ENCODE data around the gene SALL3. TPM values are rescaled to one million over a fixed set of nuclear protein-coding genes. Genes with fewer than 3 reads are reported as not detected.
A peak's percentile ranks its signal among the peaks of the same experiment; 100 is the strongest.

Gene SALL3
- total and polyA plus RNA-seq, 2 donors = 0.60 to 2.2 TPM

DNA sequence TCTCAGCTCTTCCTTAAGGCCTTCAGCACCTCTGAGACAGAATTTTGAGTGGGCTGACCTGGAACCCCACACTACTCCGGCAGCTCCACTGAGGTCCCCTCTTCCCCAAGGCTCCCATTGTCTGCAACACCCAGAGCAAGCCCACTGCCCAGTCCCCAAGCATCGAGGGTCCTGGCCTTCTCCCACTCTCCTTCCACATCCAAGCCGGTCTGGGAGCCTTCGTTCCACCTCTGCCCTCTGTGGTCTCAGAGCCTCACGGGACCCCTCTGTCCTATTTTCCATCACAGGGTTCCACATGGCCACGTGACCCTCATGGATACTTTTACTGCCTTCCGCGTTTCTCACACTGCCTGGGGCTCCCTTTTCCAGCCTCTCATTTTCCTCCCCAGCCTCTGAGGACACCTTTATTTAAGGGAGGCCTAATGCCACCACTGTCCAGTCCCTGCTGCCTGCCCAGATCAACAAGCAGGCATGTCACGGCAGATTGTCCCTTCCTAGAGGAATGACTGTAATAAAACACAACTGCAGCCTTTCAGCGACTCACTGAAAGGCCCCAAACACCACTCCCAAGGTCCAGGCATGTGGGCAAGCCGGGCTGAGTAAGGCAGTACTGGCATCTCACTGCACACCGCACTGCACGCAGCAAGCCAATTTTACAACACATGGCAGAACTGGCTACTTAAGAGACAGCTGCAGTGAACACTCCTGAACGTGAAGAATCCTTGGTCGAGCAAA lies 7.9 kb upstream of the SALL3 start:
- 66% methylated on average over 15 of the region's 15 CpGs for WGBS
- no peak overlapping the region for H3K4me3 ChIP-seq (ENCODE audit: low read depth, low read length)
- H3K4me1 ChIP-seq (ENCODE audit: insufficient read depth) = peaks cover 1% of the 10 kb centered on the region
- DNase-seq (ENCODE audit: extremely low spot score) = no peak
- H3K36me3 ChIP-seq (ENCODE audit: insufficient read depth) = no peaks in the 10 kb centered on the region
- H3K27ac ChIP-seq (ENCODE audit: low read depth) = no peak overlapping the region

DNA sequence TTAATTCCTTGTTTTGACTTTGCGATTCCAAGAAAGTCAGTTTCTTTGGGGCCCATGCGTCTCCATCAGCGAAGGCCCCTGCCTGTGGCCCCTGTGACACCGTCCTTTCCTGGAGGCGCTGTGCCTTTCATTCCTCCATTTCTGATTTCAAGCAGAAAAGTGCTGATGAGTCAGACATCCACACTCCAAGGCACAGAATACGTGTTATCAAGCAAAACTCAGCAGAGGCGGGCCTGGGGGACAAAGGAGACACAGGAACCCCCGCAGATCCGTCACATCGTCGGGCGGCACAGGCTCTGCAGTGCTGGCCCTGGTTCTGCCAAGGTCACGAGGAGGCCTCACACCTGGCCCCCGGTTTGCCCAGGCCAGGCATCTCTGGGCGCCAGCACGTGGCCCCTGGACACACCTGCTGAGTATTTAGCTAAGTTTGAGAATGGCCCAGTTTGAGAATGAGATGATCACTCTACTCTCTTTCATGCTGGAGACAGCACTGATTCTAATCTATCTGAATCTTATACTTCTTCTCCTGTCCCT lies 7.2 kb upstream of the SALL3 start:
- no peak overlapping the region for H3K4me3 ChIP-seq (ENCODE audit: low read depth, low read length)
- H3K4me1 ChIP-seq (ENCODE audit: insufficient read depth) = peaks cover 1% of the 10 kb centered on the region
- H3K27ac ChIP-seq (ENCODE audit: low read depth) = no peak overlapping the region
- no peaks in the 10 kb centered on the region for H3K36me3 ChIP-seq (ENCODE audit: insufficient read depth)
- DNase-seq (ENCODE audit: extremely low spot score) = no peak
- 63% methylated on average over 16 of the region's 16 CpGs for WGBS

- Histone ChIP-seq H3K36me3 (ENCODE audit: insufficient read depth) (no peaks in the 10 kb centered on the region), H3K27ac (ENCODE audit: low read depth) (no peak overlapping the region), H3K4me3 (ENCODE audit: low read depth, low read length) (no peak overlapping the region), H3K4me1 (ENCODE audit: insufficient read depth) (peaks cover 1% of the 10 kb centered on the region)
- WGBS = 8% methylated on average over 31 of the region's 31 CpGs
- no peak for DNase-seq (ENCODE audit: extremely low spot score)
Observed at GRCh38 chr18:78972930-78973331, 6.7 kb upstream of the SALL3 start.

DNA sequence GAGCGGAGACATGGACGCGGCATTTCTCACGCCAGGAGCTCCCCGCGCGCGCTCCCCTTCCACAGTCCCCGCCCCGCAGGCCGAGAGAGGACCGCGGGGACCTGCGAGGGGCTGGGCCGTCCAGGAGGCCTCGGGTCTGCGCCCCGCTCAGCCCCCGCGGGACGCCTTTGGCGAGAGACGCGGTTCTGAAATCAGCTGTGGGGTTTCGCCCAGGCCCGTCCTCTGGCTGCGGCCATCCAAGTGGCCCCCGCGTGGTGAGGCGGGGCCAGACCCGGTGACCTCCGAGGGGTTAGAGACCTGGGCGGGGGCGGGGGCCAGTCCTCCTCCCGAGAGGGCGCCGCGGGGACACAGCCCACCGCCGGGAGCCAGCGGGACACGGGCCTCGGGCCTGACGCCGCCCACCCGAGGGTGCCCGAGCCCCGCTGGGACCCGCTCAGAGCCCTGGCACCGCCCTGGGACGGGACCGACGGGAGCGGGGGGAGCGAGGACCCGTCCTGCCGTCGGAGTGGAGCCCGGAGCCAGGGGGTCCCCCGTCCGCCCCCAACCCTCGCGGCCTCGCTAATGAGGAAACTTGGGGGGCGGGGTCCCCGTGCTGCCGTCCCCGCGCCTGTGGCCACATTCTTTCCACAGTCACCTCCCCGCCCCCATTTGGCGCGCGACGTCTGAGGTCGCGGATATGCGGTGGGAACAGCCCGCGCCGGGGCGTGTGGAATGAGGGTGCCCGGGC lies 6.1 kb upstream of the SALL3 start:
- Histone ChIP-seq H3K4me1 (ENCODE audit: insufficient read depth) (peaks cover 1% of the 10 kb centered on the region), H3K27ac (ENCODE audit: low read depth) (no peak overlapping the region), H3K36me3 (ENCODE audit: insufficient read depth) (no peaks in the 10 kb centered on the region), H3K4me3 (ENCODE audit: low read depth, low read length) (no peak overlapping the region)
- DNase-seq (ENCODE audit: extremely low spot score) = no peak
- 3% methylated on average over 82 of the region's 82 CpGs for WGBS

GRCh38 chr18:78974115-78974761 lies 5.4 kb upstream of the SALL3 start:
- Histone ChIP-seq H3K4me3 (ENCODE audit: low read depth, low read length) (peak overlapping the region; percentile 26), H3K27ac (ENCODE audit: low read depth) (no peak overlapping the region)
- 2% methylated on average over 77 of the region's 77 CpGs for WGBS

DNA sequence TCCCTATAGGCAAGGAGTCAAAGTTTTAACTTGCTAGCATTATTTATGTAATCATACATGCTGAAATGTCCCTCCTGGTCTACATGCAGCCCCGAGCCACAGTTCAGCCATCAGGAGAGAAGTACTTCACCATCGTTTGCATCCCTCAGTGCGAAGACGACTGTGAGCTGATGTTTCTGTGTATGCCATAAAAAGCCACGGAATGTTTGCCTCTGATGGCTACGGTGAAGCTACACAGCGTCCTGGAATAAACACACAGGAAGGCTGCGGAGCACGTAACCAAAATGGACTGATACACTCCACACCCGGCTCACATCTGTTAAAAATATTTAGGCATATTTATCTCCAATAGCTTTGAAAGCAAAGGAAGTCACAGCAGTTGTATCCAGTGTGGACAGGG lies 4.3 kb upstream of the SALL3 start:
- Histone ChIP-seq H3K4me1 (ENCODE audit: insufficient read depth) (peaks cover 1% of the 10 kb centered on the region), H3K36me3 (ENCODE audit: insufficient read depth) (no peaks in the 10 kb centered on the region), H3K27ac (ENCODE audit: low read depth) (no peak overlapping the region), H3K4me3 (ENCODE audit: low read depth, low read length) (no peak overlapping the region)
- WGBS = 12% methylated on average over 10 of the region's 10 CpGs
- DNase-seq (ENCODE audit: extremely low spot score) = no peak

More at GRCh38 chr18:78974115-78974761, 5.4 kb upstream of the SALL3 start:
- Histone ChIP-seq H3K36me3 (ENCODE audit: insufficient read depth) (no peaks in the 10 kb centered on the region), H3K4me1 (ENCODE audit: insufficient read depth) (peaks cover 1% of the 10 kb centered on the region)
- DNase-seq (ENCODE audit: extremely low spot score) = no peak

DNA sequence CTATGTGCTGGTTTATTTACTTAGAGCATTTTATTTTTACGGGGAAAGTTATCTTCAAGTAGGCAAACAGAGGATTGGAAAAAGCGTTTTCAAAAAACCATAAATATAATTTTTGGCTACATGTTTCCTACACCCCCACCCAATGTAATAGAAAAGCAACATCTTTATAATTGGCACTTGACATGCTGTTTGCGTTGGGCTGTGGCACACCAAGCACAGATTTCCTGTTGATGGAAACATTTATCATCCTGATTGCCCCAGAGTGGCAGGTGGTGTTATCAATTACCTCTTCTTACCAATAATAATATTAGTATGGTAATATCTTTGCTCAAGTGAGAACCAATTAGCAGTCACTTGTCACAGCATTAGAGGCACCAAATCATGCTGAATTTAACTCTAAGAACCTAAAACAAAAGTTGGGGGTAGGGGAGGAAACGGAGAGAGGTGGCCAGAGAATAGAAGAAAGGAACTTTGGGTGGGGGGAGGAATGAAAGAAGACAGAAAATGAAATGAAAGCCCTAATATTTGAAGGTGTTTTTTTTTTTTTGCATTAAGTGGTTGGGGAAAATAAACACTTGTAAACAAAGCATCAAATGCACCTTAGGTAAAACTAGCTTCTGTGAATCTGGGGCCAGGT lies 3.8 kb upstream of the SALL3 start:
- no peak overlapping the region for H3K4me3 ChIP-seq (ENCODE audit: low read depth, low read length)
- DNase-seq (ENCODE audit: extremely low spot score) = no peak
- peaks cover 4% of the 10 kb centered on the region for H3K4me1 ChIP-seq (ENCODE audit: insufficient read depth)
- H3K36me3 ChIP-seq (ENCODE audit: insufficient read depth) = no peaks in the 10 kb centered on the region
- 12% methylated on average over 4 of the region's 4 CpGs for WGBS
- no peak overlapping the region for H3K27ac ChIP-seq (ENCODE audit: low read depth)

DNA sequence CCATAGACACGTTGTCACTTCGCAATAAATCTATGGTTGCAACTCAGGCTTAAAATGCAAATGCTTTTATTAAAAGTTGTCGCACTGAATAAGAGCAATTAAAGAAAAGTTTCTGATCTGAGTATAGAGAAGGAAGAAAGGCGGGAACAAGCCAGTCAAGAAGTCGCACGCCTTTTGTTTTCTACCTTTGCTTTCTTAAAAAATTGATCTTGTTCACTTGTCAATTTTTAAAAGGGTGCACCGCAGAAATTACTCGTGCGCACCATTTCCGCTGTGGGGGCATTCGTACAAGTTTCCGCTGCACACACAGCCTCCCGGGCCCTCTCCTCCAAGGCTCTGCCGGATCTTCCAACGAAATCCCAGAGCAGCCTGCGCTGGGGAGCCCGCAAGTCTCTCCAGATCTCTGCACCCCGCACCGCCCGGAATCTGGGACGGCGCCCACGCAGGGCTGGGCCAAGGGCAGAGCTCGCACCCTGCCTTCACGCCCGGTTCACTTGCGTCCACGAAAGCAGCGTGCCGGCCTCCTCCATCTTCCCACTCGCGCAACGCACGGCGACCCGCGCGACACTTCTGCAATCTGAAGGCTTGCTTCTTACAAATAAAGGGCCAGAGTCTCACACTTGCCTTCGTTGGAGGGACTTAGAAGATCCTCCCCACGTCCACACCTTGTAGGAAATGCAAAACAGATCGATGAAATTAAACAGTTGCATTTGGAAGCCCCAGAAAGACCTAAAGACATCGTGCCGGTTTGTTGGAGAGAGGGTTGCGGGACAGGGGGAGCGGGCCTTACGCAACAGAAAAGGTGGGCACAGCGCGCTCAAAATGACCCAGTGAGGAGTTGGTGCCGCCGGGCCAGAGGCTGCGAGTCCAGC lies 2.6 kb upstream of the SALL3 start:
- 11% methylated on average over 51 of the region's 51 CpGs for WGBS
- Histone ChIP-seq H3K4me1 (ENCODE audit: insufficient read depth) (peaks cover 4% of the 10 kb centered on the region), H3K36me3 (ENCODE audit: insufficient read depth) (no peaks in the 10 kb centered on the region), H3K27ac (ENCODE audit: low read depth) (no peak overlapping the region), H3K4me3 (ENCODE audit: low read depth, low read length) (no peak overlapping the region)
- DNase-seq (ENCODE audit: extremely low spot score) = no peak

DNA sequence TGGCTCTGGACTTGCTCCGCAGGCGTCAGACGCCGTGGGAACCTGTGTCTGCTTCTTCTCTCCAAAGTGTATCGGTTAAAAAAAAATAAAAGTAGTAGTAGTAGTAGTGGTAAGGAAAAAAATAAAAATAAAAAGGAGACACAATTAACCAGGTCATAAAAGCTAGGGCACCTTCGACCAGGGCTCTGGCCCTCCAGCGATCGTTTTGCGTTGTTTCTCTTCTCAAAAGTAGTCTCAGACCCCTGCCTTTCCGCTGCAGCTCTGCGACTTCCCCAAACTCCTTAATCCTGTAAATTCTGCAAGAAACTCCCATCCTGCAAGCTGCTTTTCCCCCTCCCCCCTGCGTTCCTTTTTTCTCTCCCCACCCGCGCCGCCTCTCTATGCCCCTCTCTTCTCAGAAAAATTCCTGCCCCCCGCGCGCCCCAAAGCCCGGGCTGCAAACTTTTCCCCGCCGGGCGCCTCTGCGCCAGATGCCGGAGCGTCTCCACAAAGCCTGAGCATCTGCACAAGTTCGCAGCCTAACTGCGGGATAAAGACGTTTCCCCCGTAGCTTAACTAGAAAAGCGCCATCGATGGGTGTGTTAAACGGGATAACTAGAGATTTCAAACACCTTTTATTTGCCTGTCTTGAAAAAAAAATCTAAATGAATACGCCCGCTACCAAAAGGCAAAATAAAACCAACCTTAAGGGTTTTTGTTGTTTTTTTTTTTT lies 1.8 kb upstream of the SALL3 start:
- Histone ChIP-seq H3K27ac (ENCODE audit: low read depth) (no peak overlapping the region), H3K4me3 (ENCODE audit: low read depth, low read length) (no peak overlapping the region), H3K4me1 (ENCODE audit: insufficient read depth) (peaks cover 4% of the 10 kb centered on the region), H3K36me3 (ENCODE audit: insufficient read depth) (no peaks in the 10 kb centered on the region)
- DNase-seq (ENCODE audit: extremely low spot score) = no peak
- 6% methylated on average over 34 of the region's 34 CpGs for WGBS

DNA sequence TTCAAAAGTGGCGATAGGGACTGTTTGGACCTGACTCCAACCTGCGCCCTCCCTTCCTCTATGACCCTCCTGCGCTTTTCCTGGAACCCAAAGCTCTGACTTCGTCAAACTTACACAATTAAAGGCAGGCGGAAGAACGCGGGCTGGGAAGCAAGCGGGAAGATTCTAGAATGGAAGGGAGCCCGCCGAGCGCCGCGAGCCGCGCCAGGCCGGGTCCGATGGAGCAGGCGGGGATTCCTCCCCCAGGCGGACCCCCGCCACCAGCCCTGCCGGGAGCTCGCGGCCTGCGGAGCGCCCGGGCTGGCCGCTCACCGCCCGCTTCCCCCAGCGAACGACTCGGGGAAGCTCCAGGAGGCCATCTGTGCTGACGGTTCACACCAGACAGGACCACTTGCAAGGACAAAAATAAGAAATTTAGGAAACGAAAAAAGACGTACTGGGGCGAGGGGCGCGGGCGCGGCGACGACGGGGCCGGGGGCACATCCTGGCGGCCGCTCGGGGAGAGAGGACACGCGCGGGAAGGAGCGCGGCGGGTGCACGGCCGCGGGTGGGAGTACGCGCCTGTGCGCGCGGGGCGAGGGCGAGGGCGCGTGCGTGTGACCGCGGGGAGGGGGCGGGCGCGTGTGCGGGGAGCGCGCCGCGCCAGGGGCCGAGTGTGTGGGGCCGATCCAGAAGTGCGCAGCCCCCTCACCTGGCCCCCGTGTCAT lies 1.1 kb upstream of the SALL3 start:
- no peak overlapping the region for H3K27ac ChIP-seq (ENCODE audit: low read depth)
- no peaks in the 10 kb centered on the region for H3K36me3 ChIP-seq (ENCODE audit: insufficient read depth)
- DNase-seq (ENCODE audit: extremely low spot score) = no peak
- 2% methylated on average over 80 of the region's 80 CpGs for WGBS
- H3K4me3 ChIP-seq (ENCODE audit: low read depth, low read length) = peak overlapping the region; percentile 52
- H3K4me1 ChIP-seq (ENCODE audit: insufficient read depth) = peaks cover 4% of the 10 kb centered on the region

DNA sequence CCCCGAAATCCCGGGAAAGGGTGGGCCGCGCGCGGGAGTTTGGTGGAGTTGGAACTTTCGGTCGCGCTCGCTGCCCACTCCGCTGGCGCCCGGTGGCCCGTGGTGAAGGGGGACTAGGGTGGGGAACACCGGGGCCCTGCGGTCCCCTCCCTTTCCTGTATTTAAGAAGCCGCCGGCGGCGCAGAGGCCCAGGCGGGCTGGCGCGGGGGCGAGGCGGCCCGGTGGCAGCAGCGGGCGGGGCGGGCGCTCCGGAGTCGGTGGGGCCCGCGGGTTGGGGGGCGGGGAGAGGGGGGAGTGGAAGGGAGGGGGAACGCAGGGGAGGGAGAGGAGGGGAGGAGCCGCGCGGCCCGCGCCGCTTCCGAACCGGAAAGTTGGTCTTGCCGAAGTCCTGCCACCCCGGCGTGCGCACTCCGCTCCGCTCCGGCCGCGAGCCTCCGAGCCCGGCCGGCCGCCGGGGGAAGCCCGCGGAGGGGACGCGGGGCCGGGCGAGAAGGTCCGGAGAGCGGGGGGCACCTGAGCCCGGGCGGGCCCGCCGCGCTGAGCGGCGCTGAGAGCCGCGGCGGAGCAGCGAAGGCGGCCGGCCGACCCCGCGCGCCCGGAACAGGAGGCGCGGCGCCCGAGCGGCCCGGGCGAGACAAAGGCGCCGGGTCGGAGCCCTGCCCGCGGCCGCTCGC lies 425 bp upstream of the SALL3 start:
- H3K4me1 ChIP-seq (ENCODE audit: insufficient read depth) = peaks cover 2% of the 10 kb centered on the region
- 1% methylated on average over 95 of the region's 98 CpGs for WGBS
- DNase-seq (ENCODE audit: extremely low spot score) = no peak
- peak overlapping the region; percentile 52 for H3K4me3 ChIP-seq (ENCODE audit: low read depth, low read length)
- no peaks in the 10 kb centered on the region for H3K36me3 ChIP-seq (ENCODE audit: insufficient read depth)
- H3K27ac ChIP-seq (ENCODE audit: low read depth) = no peak overlapping the region

All from urinary bladder (tissue), 4 donors.